HepG2 (cell line): Measurements from ENCODE around the gene ACTR6. TPM values are rescaled to one million over a fixed set of nuclear protein-coding genes. Genes with fewer than 3 reads are reported as not detected.

ENCODE experiments used
- AGO2 ChIP-seq: fragments of 200-400 bp; formaldehyde crosslinking; optimal IDR thresholded peaks from 2 replicates; pipeline ENCODE3; 2017; ENCODE audit warnings: mild to moderate bottlenecking, low read depth, low read length, moderate library complexity
- HOXA7 ChIP-seq: sonication (generic); formaldehyde crosslinking; IDR thresholded peaks from 2 replicates; pipeline ENCODE4 v1.8.1; 2022; ENCODE audit warnings: mild to moderate bottlenecking, missing genetic modification reagents, moderate library complexity
- KDM5B ChIP-seq: sonication (generic); formaldehyde crosslinking; IDR thresholded peaks from 2 replicates; pipeline ENCODE4 v1.4.0; 2020; ENCODE audit warnings: missing genetic modification reagents, mild to moderate bottlenecking, borderline replicate concordance
- MTA3 ChIP-seq: sonication (generic); formaldehyde crosslinking; IDR thresholded peaks from 2 replicates; pipeline ENCODE4 v1.4.0; 2020; ENCODE audit warnings: missing genetic modification reagents
- POLR2A ChIP-seq, 2 experiments: IDR thresholded peaks; 2 replicates each; pipeline ENCODE4 v1.6.1; 2011; ENCODE audit warnings: low read depth in 2 of 2, low read length in 2 of 2, mild to moderate bottlenecking in 1 of 2, moderate library complexity in 1 of 2; ENCODE audit not compliant: insufficient read depth in 1 of 2
- ZC3H4 ChIP-seq: sonication (generic); formaldehyde crosslinking; IDR thresholded peaks from 2 replicates; pipeline ENCODE4 v1.4.0; 2020; ENCODE audit warnings: missing genetic modification reagents, borderline replicate concordance
- ZNF747 ChIP-seq: sonication (generic); formaldehyde crosslinking; IDR thresholded peaks from 2 replicates; pipeline ENCODE4 v1.8.1; 2023; ENCODE audit warnings: missing genetic modification reagents, mild to moderate bottlenecking, borderline replicate concordance
- polyA plus RNA-seq, 8 experiments: library from polyadenylated mRNA; depleted of rRNA in 3 of 8; stranded (reverse) in 7 of 8; unstranded in 1 of 8; fragments of >200 nt; fragmentation: Illumina TruSeq in 4 of 8; extraction: Trizol in 4 of 8; gene quantifications; 2 replicates each; pipeline versions ENCODE4 v1.2.1 to v1.2.3, GENCODE V29; 2011 to 2016; ENCODE audit warnings: low read depth in 4 of 8, missing spikeins in 1 of 8, mixed read lengths in 1 of 8; ENCODE audit not compliant: insufficient read depth in 1 of 8
- total RNA-seq, 5 experiments: library from RNA; depleted of rRNA; stranded (reverse); fragments of >200 nt; fragmentation: Illumina TruSeq; extraction: Trizol; gene quantifications; 2 replicates each; pipeline ENCODE4 v1.2.3, GENCODE V29; 2016; ENCODE audit warnings: low read depth in 1 of 5
- TF ChIP-seq, protein P1 (sequence below): sonication (generic); formaldehyde crosslinking; IDR thresholded peaks from 2 replicates; pipeline ENCODE4 v1.4.0; 2020; ENCODE audit warnings: missing genetic modification reagents
- TF ChIP-seq, protein P2 (sequence below): sonication (generic); formaldehyde crosslinking; conservative IDR thresholded peaks from 2 replicates; pipeline ENCODE4 v1.4.0; 2020; ENCODE audit warnings: missing genetic modification reagents
- TF ChIP-seq, protein P3 (sequence below): sonication (generic); formaldehyde crosslinking; IDR thresholded peaks from 2 replicates; pipeline ENCODE4 v1.8.1; 2022; ENCODE audit warnings: low read depth, mild to moderate bottlenecking, missing genetic modification reagents
- TF ChIP-seq, protein P4 (sequence below), 2 experiments: sonication (generic) in 1 of 2; formaldehyde crosslinking in 1 of 2; IDR thresholded peaks; 2 replicates each; pipeline versions ENCODE4 v1.4.0 to v1.6.1; 2018 to 2020; ENCODE audit warnings: missing genetic modification reagents in 2 of 2, borderline replicate concordance in 1 of 2, low read depth in 1 of 2, mild to moderate bottlenecking in 1 of 2, missing biosample characterization in 1 of 2
- TF ChIP-seq, protein P5 (sequence below): sonication (generic); formaldehyde crosslinking; IDR thresholded peaks from 2 replicates; pipeline ENCODE4 v1.5.0; 2020; ENCODE audit warnings: missing genetic modification reagents
- TF ChIP-seq, protein P6 (sequence below): IDR thresholded peaks from 2 replicates; pipeline ENCODE4 v1.4.0; 2020; ENCODE audit warnings: mild to moderate bottlenecking, missing genetic modification reagents

Gene ACTR6
- total and polyA plus RNA-seq, 2 of the 13 experiments (the other 11 are each of a cell fraction or from before 2014, with no cell fraction given), result 12.9 to 22.4 TPM

DNA sequence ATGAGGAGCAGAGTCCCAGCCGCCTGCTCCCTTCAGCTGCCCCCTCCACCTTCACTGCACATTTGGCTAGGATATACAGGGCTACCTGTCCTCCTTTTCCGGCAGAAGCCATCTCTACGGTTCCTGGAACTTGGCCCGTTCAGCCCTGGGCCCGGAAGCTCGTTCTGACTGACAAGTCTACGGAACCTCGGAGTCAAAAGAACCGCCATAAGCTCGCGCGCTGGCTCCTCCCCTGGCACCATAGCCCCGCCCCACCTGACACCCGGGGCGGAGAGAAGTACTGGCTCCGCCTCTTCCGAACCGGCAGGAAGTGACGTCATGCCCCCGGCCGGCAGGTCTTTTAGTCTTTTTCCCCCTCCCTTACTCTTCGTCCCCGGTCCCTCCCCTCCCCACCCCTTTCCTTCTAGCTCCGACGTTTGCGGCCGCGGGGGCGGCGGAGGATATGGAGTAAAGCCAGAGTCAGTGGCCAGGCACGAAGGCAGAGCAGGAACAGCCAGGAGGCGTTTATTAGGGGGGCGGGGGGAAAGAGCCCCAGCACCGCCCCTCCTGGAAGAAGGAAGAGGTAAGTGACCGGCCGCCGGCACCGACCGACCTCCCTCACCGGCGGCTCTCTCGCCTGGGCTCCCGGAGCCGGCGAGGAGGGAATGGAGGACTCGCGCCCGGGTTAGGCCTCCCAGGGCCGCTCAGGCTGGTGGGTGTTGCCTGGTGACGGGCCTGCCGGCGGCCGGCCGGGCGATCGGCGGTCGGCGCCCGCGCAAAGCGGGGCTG lies 66.4 kb downstream of the ACTR6 start, which contains the start of the genes DEPDC4 and SCYL2 (continued):
- TF ChIP-seq, protein P1, sequence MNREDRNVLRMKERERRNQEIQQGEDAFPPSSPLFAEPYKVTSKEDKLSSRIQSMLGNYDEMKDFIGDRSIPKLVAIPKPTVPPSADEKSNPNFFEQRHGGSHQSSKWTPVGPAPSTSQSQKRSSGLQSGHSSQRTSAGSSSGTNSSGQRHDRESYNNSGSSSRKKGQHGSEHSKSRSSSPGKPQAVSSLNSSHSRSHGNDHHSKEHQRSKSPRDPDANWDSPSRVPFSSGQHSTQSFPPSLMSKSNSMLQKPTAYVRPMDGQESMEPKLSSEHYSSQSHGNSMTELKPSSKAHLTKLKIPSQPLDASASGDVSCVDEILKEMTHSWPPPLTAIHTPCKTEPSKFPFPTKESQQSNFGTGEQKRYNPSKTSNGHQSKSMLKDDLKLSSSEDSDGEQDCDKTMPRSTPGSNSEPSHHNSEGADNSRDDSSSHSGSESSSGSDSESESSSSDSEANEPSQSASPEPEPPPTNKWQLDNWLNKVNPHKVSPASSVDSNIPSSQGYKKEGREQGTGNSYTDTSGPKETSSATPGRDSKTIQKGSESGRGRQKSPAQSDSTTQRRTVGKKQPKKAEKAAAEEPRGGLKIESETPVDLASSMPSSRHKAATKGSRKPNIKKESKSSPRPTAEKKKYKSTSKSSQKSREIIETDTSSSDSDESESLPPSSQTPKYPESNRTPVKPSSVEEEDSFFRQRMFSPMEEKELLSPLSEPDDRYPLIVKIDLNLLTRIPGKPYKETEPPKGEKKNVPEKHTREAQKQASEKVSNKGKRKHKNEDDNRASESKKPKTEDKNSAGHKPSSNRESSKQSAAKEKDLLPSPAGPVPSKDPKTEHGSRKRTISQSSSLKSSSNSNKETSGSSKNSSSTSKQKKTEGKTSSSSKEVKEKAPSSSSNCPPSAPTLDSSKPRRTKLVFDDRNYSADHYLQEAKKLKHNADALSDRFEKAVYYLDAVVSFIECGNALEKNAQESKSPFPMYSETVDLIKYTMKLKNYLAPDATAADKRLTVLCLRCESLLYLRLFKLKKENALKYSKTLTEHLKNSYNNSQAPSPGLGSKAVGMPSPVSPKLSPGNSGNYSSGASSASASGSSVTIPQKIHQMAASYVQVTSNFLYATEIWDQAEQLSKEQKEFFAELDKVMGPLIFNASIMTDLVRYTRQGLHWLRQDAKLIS (CRISPR knock-in tag), result no peak
- TF ChIP-seq, protein P2, sequence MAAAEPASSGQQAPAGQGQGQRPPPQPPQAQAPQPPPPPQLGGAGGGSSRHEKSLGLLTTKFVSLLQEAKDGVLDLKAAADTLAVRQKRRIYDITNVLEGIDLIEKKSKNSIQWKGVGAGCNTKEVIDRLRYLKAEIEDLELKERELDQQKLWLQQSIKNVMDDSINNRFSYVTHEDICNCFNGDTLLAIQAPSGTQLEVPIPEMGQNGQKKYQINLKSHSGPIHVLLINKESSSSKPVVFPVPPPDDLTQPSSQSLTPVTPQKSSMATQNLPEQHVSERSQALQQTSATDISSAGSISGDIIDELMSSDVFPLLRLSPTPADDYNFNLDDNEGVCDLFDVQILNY, result peak; percentile 52; the same call in 1 of the 2 replicates
- TF ChIP-seq MTA3 (no peak), AGO2 (peak; percentile 88), POLR2A (IDR thresholded peaks at IDR 0.05; ENCODE audit: insufficient read depth in 1 of 2, low read depth in 2 of 2, low read length in 2 of 2) (peak; percentile 63 to 72), KDM5B (CRISPR knock-in tag) (peak; percentile 56; the same call in 1 of the 2 replicates), ZNF747 (CRISPR knock-in tag) (peak; percentile 87), ZC3H4 (CRISPR knock-in tag) (no peak), HOXA7 (CRISPR knock-in tag) (no peak)
- TF ChIP-seq, protein P3, sequence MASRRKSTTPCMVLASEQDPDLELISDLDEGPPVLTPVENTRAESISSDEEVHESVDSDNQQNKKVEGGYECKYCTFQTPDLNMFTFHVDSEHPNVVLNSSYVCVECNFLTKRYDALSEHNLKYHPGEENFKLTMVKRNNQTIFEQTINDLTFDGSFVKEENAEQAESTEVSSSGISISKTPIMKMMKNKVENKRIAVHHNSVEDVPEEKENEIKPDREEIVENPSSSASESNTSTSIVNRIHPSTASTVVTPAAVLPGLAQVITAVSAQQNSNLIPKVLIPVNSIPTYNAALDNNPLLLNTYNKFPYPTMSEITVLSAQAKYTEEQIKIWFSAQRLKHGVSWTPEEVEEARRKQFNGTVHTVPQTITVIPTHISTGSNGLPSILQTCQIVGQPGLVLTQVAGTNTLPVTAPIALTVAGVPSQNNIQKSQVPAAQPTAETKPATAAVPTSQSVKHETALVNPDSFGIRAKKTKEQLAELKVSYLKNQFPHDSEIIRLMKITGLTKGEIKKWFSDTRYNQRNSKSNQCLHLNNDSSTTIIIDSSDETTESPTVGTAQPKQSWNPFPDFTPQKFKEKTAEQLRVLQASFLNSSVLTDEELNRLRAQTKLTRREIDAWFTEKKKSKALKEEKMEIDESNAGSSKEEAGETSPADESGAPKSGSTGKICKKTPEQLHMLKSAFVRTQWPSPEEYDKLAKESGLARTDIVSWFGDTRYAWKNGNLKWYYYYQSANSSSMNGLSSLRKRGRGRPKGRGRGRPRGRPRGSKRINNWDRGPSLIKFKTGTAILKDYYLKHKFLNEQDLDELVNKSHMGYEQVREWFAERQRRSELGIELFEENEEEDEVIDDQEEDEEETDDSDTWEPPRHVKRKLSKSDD (CRISPR knock-in tag), result no peak; the same call in 1 of the 2 replicates
- TF ChIP-seq, protein P4, sequence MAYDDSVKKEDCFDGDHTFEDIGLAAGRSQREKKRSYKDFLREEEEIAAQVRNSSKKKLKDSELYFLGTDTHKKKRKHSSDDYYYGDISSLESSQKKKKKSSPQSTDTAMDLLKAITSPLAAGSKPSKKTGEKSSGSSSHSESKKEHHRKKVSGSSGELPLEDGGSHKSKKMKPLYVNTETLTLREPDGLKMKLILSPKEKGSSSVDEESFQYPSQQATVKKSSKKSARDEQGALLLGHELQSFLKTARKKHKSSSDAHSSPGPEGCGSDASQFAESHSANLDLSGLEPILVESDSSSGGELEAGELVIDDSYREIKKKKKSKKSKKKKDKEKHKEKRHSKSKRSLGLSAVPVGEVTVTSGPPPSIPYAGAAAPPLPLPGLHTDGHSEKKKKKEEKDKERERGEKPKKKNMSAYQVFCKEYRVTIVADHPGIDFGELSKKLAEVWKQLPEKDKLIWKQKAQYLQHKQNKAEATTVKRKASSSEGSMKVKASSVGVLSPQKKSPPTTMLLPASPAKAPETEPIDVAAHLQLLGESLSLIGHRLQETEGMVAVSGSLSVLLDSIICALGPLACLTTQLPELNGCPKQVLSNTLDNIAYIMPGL (CRISPR knock-in tag; IDR thresholded peaks at IDR 0.05; ENCODE audit: borderline replicate concordance in 1 of 2, low read depth in 1 of 2), result peak in 1 of 2 experiments; percentile 68; a peak in 3 of 4 replicates
- TF ChIP-seq, protein P5, sequence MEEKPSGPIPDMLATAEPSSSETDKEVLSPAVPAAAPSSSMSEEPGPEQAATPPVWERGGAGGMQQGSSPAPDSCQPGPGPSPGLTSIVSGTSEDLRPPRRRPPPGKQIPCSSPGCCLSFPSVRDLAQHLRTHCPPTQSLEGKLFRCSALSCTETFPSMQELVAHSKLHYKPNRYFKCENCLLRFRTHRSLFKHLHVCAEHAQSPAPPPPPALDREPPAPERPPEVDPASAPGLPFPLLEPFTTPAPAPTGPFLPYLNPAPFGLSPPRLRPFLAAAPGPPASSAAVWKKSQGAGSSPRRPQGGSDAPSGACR (CRISPR knock-in tag), result peak; percentile 72; the same call in 1 of the 2 replicates
- TF ChIP-seq, protein P6, sequence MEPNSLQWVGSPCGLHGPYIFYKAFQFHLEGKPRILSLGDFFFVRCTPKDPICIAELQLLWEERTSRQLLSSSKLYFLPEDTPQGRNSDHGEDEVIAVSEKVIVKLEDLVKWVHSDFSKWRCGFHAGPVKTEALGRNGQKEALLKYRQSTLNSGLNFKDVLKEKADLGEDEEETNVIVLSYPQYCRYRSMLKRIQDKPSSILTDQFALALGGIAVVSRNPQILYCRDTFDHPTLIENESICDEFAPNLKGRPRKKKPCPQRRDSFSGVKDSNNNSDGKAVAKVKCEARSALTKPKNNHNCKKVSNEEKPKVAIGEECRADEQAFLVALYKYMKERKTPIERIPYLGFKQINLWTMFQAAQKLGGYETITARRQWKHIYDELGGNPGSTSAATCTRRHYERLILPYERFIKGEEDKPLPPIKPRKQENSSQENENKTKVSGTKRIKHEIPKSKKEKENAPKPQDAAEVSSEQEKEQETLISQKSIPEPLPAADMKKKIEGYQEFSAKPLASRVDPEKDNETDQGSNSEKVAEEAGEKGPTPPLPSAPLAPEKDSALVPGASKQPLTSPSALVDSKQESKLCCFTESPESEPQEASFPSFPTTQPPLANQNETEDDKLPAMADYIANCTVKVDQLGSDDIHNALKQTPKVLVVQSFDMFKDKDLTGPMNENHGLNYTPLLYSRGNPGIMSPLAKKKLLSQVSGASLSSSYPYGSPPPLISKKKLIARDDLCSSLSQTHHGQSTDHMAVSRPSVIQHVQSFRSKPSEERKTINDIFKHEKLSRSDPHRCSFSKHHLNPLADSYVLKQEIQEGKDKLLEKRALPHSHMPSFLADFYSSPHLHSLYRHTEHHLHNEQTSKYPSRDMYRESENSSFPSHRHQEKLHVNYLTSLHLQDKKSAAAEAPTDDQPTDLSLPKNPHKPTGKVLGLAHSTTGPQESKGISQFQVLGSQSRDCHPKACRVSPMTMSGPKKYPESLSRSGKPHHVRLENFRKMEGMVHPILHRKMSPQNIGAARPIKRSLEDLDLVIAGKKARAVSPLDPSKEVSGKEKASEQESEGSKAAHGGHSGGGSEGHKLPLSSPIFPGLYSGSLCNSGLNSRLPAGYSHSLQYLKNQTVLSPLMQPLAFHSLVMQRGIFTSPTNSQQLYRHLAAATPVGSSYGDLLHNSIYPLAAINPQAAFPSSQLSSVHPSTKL (CRISPR knock-in tag), result no peak
